ENCODE data around the gene PTPRM.

The PTPRM gene

GRCh38 chr18:7766817-7767216 is 199.7 kb downstream of the PTPRM start:
- no peak for DNase-seq

GRCh38 chr18:7770908-7771307 is 203.8 kb downstream of the PTPRM start:
- DNase-seq: no peak

DNA sequence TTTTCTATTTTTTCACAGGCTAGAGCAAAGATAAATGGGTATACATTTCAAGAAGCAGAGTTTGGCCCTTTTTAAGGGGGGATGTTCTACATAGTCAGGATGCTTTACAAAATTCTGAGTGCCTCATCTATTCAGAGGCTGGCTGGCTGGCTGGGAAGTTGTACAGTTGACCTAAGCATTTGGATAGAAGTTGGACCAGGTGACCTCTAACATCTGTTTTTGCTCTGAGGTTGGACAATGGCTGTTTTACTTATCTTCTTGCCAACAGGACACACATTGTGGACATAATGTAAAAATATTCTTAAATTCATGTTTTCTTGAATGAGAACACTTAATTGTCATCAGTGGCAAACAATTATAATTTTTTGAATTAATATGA is 205.4 kb downstream of the PTPRM start:
- DNase-seq: no peak

DNA sequence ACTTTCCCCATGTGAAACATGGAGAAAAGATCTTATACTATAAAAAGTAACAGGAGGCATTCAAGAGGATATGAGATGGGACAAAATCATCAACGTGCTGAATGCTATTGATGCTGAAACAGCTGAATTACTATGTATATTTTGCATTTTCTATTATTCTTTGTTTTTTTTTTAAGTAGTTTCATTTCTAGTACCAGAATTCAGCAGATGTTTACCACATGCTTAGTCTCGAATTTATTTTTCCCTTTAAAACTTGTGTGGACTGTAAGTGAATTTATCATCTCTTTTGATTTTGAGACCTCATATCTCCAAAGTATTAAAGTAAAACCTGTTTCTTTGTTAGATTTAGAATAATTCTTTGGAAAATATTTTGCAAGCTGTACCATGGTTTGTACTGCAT is 205.8 kb downstream of the PTPRM start:
- no peak for DNase-seq

DNA sequence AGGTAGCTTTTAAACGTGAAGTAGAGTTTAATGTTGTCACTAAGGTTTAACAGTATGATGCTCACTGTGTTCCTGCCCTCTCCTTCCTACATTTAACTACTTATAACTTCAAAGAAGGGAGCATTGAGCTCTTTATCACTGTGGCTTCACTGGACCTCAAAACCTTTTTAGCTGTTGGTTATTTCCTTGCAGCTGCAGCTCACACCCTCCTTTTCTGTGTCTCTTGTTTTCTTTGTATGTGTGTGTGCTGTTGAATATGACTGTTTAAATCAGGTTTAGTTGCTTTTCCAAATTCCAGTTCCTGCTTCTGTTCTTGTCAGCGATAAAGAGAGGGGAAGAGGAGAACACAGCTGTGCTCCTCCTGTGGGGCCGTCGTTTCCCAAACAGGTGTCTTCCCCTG is 208.0 kb downstream of the PTPRM start:
- DNase-seq: no peak

DNA sequence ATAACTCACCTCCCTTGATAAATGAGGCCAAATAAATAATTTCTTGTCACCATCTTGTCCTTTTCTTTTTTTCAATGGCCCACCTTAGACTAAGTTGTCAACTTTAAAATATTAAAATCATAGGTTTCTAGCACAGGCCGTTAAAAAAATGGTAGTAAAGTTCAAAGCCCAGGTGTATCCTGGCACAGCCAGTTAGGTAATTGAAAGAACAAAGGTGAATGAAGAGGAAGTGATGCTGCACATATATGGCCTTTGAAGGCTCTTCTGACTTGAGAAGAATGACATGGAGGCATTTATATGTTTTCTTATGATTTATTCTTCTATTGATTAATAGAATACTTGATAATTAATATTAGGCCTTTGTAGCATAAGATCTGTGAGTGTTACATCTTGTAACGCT is 208.7 kb downstream of the PTPRM start:
- DNase-seq: no peak

GRCh38 chr18:7778181-7778580 is 211.1 kb downstream of the PTPRM start:
- no peak for DNase-seq

DNA sequence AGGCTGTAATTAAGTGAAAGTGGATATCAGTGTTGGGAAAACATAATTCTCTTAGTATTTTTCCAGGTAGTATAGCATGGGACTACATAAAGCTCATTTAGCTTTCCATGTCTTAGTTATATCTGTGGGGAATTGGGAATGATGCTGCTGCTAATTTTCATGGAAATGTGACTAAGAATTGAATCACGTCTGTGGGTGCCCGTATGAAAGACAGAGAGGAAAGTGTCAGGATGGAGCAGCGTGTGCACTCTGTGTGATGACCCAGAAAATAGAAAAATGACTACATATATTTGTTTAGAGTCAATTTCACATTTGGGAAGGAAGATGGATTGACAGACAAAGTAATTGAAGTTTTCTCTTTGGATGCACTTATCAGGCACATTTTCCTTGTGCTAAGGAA is 212.1 kb downstream of the PTPRM start:
- no peak for DNase-seq

GRCh38 chr18:7784171-7784570 is 217.1 kb downstream of the PTPRM start:
- no peak for DNase-seq

DNA sequence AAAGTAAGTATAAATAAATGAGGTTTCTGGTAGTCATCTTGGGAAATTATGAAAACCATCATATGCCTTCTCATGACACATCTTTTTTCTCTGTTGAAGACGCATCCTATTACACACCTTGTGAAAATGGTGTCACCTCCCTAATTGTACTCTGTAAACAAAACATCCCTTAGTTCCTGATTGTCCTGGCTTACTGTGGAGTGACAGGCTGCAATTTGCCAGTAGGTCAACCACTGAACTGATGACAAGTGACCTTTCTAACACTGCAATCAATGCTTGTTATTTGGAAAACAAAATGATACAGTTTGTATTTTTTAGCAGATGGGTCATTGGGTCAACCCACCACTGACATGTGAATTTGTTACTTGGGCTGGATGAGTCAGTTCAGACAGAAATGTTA is 219.5 kb downstream of the PTPRM start:
- DNase-seq: no peak

- no peak for DNase-seq
Observed at GRCh38 chr18:7787339-7787738, 220.2 kb downstream of the PTPRM start.

DNA sequence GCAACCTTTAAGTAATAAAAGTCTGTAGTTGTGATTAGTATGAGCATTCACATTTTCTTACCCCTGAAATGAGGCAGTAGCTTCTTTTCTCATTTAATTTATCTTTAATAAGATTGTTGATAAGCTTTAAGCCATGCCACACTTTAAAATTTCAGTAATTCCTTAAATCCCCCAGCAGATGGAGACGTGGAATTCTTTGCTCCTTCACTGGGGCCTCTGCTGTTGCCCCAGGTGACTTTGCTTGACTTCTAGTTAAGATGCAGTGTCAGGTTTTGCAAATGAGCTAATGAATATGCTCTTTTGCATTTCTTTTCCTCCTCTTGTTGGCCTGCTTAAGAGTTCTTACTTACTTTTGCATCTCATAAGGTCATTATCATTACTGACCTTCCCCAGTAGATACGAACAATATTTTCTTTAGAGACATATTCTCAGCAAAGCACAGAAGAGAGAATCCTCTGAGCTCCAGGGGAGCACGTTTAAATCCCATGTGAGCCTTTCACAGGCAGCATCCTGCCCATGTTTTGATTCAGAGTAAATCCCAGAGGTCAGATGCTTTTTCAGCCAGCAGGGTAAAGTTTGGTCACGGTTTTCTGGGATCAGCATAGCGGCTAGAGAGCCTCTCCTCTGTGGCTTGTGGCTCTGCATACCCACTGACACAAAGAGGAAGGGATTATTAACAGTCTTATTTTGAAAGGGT is 222.9 kb downstream of the PTPRM start:
- peak; percentile 12 for DNase-seq

- DNase-seq: no peak
Observed at GRCh38 chr18:7793100-7793499, 226.0 kb downstream of the PTPRM start.

DNA sequence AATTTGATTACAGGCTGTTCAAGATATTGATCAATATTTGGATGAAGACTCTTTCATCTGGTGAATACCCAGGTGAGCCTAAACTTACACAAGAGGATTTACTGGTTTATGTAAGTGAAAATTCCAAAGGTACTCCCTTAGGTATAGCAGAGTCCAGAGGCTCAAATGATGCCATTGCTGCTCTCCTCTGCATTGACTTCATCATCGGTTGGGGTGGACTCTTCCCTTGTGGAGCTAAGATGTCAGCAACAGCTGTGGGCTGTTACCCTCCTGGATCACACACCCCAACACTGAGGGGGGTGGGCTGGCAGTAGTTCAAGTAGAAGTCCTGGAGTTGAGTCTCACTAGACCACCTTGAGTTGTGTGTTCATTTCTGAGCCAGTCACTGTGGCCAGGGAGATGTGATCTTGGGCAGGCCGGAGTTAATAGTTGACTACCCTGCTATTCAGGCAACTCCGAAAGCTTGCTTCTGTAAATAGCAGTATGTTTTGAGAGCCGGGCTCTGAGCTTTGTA is 236.9 kb downstream of the PTPRM start:
- no peak for DNase-seq

DNA sequence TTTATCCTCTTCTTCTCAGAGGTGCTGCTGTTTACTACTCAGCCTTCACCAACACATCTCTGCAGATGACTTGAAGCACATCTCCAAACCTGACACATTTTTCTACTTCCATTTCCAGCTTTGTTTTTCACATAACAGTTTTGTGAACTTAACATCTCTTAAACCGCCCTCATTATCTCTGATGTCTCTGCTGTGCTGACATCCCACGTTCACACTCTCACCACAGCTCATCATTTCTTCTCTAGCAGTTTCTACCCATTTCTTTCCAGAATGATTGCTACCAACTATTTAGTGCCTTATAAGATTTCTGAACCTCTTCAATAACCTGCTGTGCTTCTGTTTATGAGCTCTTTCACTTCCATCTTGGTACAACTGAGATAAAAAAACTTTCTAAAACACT is 238.0 kb downstream of the PTPRM start:
- no peak for DNase-seq

DNA sequence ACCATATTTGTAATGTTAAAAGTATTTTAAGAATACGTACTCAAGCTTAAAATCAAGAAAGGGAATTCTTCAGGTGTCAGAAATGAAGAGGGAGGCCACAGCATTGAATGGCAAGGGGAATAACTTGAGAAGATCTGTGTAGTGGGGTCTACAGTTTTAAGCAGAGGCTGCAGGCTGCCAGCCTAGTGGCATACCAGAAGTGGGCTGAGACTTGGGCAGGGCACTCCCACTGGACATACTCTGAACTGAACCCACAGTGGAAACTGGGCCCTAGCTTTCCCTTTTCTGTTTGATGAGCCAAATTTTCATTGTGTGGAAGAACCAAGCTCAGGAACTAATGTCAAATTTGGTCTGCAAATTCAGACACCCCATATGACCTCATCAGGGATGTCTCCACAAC is 238.8 kb downstream of the PTPRM start:
- DNase-seq: no peak

GRCh38 chr18:7807936-7808453 is 240.9 kb downstream of the PTPRM start:
- no peak for DNase-seq

- DNase-seq: no peak
Observed at GRCh38 chr18:7808992-7809391, 241.9 kb downstream of the PTPRM start.

DNA sequence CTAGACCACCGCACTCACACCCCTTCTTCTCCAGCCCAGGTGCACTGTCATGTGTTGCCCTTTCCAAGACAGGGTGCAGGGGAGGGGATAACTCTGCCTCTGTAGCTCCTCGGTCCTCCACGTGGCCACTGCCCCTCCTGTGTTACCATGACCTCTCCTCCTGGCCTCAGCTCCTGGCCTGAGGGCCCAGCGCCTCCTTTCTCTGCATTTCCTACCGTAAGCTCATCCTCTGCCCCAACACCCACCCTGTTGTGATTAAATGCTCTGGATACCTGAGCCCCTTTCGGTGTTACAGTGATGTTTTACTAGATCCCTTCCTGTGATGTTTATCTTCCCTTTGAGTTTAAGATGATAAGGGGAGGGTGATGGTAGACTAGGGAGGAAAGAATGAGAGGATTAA is 242.3 kb downstream of the PTPRM start:
- no peak for DNase-seq

- no peak for DNase-seq
Observed at GRCh38 chr18:7809978-7810377, 242.9 kb downstream of the PTPRM start.

- no peak for DNase-seq
Observed at GRCh38 chr18:7812431-7813063, 245.4 kb downstream of the PTPRM start.

- DNase-seq: no peak
Observed at GRCh38 chr18:7813131-7813530, 246.0 kb downstream of the PTPRM start.

- no peak for DNase-seq
Observed at GRCh38 chr18:7814754-7815315, 247.7 kb downstream of the PTPRM start.

GRCh38 chr18:7815787-7816186 is 248.7 kb downstream of the PTPRM start:
- DNase-seq: no peak

Data from DMS153 (cell line).